IMR-90 (cell line): ENCODE data around the gene SMAD4. TPM values are rescaled to one million over a fixed set of nuclear protein-coding genes. Genes with fewer than 3 reads are reported as not detected.

Experiments
- ATAC-seq: fragments of 200-7000 bp; cut with Tn5 transposase; 2 replicates; pipeline ENCODE4 v1.9.1; 2020; ENCODE audit warnings: low read depth, mild to moderate bottlenecking, moderate library complexity
- BruUV-seq: library from RNA; stranded (reverse); fragments of 400-500 nt; replicated peaks from 2 replicates; lab custom pipeline; 2021; lab: Mats Ljungman, UMichigan
- CTCF ChIA-PET: fragments of 300-600 bp; formaldehyde crosslinking; extraction: SDS; loops from one replicate; lab custom pipeline; 2021; ENCODE audit warnings: antibody characterized with exemption; lab: Yijun Ruan, JAX
- POLR2A ChIA-PET: fragments of 300-600 bp; sonication (Branson Sonifier 250); formaldehyde crosslinking; loops from one replicate; lab custom pipeline; 2022; ENCODE audit warnings: antibody characterized with exemption; ENCODE audit not compliant: unreplicated experiment; lab: Charles Lee
- DNase-seq: peaks from one replicate; pipeline ENCODE4 v3.0.0; 2013
- H2AFZ ChIP-seq: replicated peaks from 2 replicates; pipeline ENCODE3; 2013; ENCODE audit warnings: low read length, mild to moderate bottlenecking; ENCODE audit not compliant: poor library complexity
- H2AK5ac ChIP-seq: 2 replicates; pipeline ENCODE4 v1.6.1; 2013; ENCODE audit warnings: low read depth, low read length, inconsistent platforms
- H2AK9ac ChIP-seq: replicated peaks from 2 replicates; pipeline ENCODE3; 2013; ENCODE audit warnings: mild to moderate bottlenecking, low read depth, low read length, moderate library complexity; ENCODE audit not compliant: poor library complexity
- H2BK120ac ChIP-seq: 2 replicates; pipeline ENCODE4 v1.6.1; 2013; ENCODE audit warnings: low read depth, low read length, inconsistent platforms
- H2BK15ac ChIP-seq: 3 replicates; pipeline ENCODE4 v1.6.1; 2013; ENCODE audit warnings: low read depth, low read length, inconsistent platforms
- H2BK20ac ChIP-seq: 2 replicates; pipeline ENCODE4 v1.6.1; 2013; ENCODE audit warnings: low read depth, mild to moderate bottlenecking, inconsistent platforms, low read length, moderate library complexity
- H2BK5ac ChIP-seq: 2 replicates; pipeline ENCODE4 v1.6.1; 2013; ENCODE audit warnings: mild to moderate bottlenecking, low read depth, low read length, inconsistent platforms; ENCODE audit not compliant: poor library complexity, severe bottlenecking
- H3K14ac ChIP-seq: replicated peaks from 2 replicates; pipeline ENCODE4 v1.6.1; 2013; ENCODE audit warnings: low read depth, low read length, inconsistent platforms
- H3K18ac ChIP-seq: 2 replicates; pipeline ENCODE4 v1.6.1; 2013; ENCODE audit warnings: low read depth, low read length, control low read depth
- H3K23ac ChIP-seq: 2 replicates; pipeline ENCODE4 v1.6.1; 2013; ENCODE audit warnings: low read depth, low read length, inconsistent platforms
- H3K27ac ChIP-seq: 2 replicates; pipeline ENCODE4 v1.5.1; 2013; ENCODE audit warnings: mild to moderate bottlenecking, control low read depth, low read length; ENCODE audit not compliant: insufficient read depth
- H3K27me3 ChIP-seq: 2 replicates; pipeline ENCODE4 v1.6.1; 2013; ENCODE audit warnings: low read length; ENCODE audit not compliant: control insufficient read depth, insufficient read depth
- H3K36me3 ChIP-seq: 2 replicates; pipeline ENCODE4 v1.6.1; 2013; ENCODE audit warnings: low read length, mixed read lengths; ENCODE audit not compliant: control insufficient read depth, insufficient read depth
- H3K4ac ChIP-seq: 2 replicates; pipeline ENCODE4 v1.6.1; 2013; ENCODE audit warnings: low read depth, low read length, inconsistent platforms
- H3K4me1 ChIP-seq: 2 replicates; pipeline ENCODE4 v1.6.1; 2013; ENCODE audit warnings: low read length, mixed read lengths; ENCODE audit not compliant: control insufficient read depth, insufficient read depth
- H3K4me2 ChIP-seq: 2 replicates; pipeline ENCODE4 v1.6.1; 2013; ENCODE audit warnings: low read depth, mild to moderate bottlenecking, control low read depth, low read length, moderate library complexity
- H3K4me3 ChIP-seq: 2 replicates; pipeline ENCODE4 v1.5.1; 2013; ENCODE audit warnings: low read depth, mild to moderate bottlenecking, control low read depth, low read length, moderate library complexity; ENCODE audit not compliant: insufficient read depth
- H3K56ac ChIP-seq: 2 replicates; pipeline ENCODE4 v1.6.1; 2013; ENCODE audit warnings: low read length, inconsistent platforms; ENCODE audit not compliant: insufficient read depth; ENCODE audit errors: extremely low read depth
- H3K79me1 ChIP-seq, 2 experiments: 2 replicates each; pipeline ENCODE4 v1.6.1; 2013; ENCODE audit warnings: low read length in 2 of 2, inconsistent platforms in 1 of 2, low read depth in 1 of 2
- H3K9ac ChIP-seq: 2 replicates; pipeline ENCODE4 v1.6.1; 2013; ENCODE audit warnings: low read depth, low read length, control low read depth
- H3K9me1 ChIP-seq: 2 replicates; pipeline ENCODE4 v1.6.1; 2013; ENCODE audit warnings: low read length, inconsistent platforms; ENCODE audit not compliant: insufficient read depth
- H3K9me3 ChIP-seq: 2 replicates; pipeline ENCODE4 v1.6.1; 2013; ENCODE audit warnings: low read length; ENCODE audit not compliant: control insufficient read depth, insufficient read depth
- H4K20me1 ChIP-seq: 2 replicates; pipeline ENCODE4 v1.6.1; 2013; ENCODE audit warnings: low read length, inconsistent platforms; ENCODE audit not compliant: insufficient read depth
- H4K5ac ChIP-seq: 2 replicates; pipeline ENCODE4 v1.6.1; 2013; ENCODE audit warnings: mild to moderate bottlenecking, low read depth, low read length, control low read depth
- H4K8ac ChIP-seq, 2 experiments: 2 replicates each; pipeline ENCODE4 v1.6.1; 2013; ENCODE audit warnings: low read depth in 2 of 2, low read length in 2 of 2, control low read depth in 1 of 2, inconsistent platforms in 1 of 2
- H4K91ac ChIP-seq: 2 replicates; pipeline ENCODE4 v1.6.1; 2013; ENCODE audit warnings: low read depth, low read length, inconsistent platforms; ENCODE audit not compliant: insufficient read depth
- MAZ ChIP-seq: IDR thresholded peaks from 2 replicates; pipeline ENCODE4 v1.6.1; 2012; ENCODE audit warnings: low read depth, mild to moderate bottlenecking, low read length, improper control_type of control experiment, moderate library complexity, borderline replicate concordance
- WGBS, 2 experiments: methylation state at CpG; one replicate each; pipeline versions ENCODE4 v1.1.5 to v1.1.7; 2013; ENCODE audit warnings: missing lambda C conversion rate in 2 of 2; ENCODE audit not compliant: insufficient read length in 1 of 2; ENCODE audit errors: extremely low coverage in 2 of 2; 5-methylcytosine and 5-hydroxymethylcytosine counted together
- dilution Hi-C: fragments of 300-500 bp; cut with HindIII; formaldehyde crosslinking; loops from one replicate; pipeline ENCODE4 v1.14.3; 2018; ENCODE audit warnings: low sequenced_read_pairs; ENCODE audit not compliant: unreplicated experiment
- in situ Hi-C: fragments of 300-500 bp; cut with MboI; formaldehyde crosslinking; loops from 3 replicates; pipeline ENCODE4 v1.14.3; 2019; ENCODE audit warnings: low sequenced_read_pairs, inconsistent platforms, mixed read lengths
- intact Hi-C: fragments of 100-400 bp; cut with micrococcal nuclease; formaldehyde crosslinking; loops from 2 replicates; pipeline ENCODE4 v1.10.0; 2022
- polyA plus RNA-seq, 3 experiments: library from polyadenylated mRNA; depleted of rRNA; stranded (reverse); fragments of >200 nt; gene quantifications; 2 replicates each; pipeline ENCODE4 v1.2.3, GENCODE V29; 2012; ENCODE audit warnings: low replicate concordance in 1 of 3
- total RNA-seq: library from RNA; depleted of rRNA; stranded (reverse); fragments of >200 nt; gene quantifications from 2 replicates; pipeline ENCODE4 v1.2.3, GENCODE V29; 2012

Gene SMAD4
- total and polyA plus RNA-seq, 2 of the 4 experiments (the other 2 are of a cell fraction) = 57.6 to 145 TPM

GRCh38 chr18:51037230-51037629 is 7.2 kb downstream of the SMAD4 start:
- H3K4me3 ChIP-seq = no peak overlapping the region
- H3K79me1 ChIP-seq = peaks cover 8 to 54% of the 10 kb centered on the region in 2 experiments
- H3K36me3 ChIP-seq = peaks cover 3% of the 10 kb centered on the region
- no peak overlapping the region for H2BK120ac ChIP-seq
- H3K27ac ChIP-seq = no peak overlapping the region
- H3K27me3 ChIP-seq = no peaks in the 10 kb centered on the region
- in situ Hi-C loops = loop anchor here (25.0 kb wide), 1 partner anchor 750 kb away; the partner anchor contains the start of genes CXXC1 and MBD1
- dilution Hi-C loops = no loop called here
- H3K4me2 ChIP-seq = no peak overlapping the region
- H3K9me1 ChIP-seq = 0 out of 2 replicates have a peak, but pooled peaks cover 3% of the 10 kb centered on the region
- ChIA-PET POLR2A (no interaction called here), CTCF (interaction anchor here (0.6 kb wide), 1 partner anchor 37 kb away, joined by 9 read pairs; no protein-coding TSS in a partner anchor)
- no peak overlapping the region for H4K5ac ChIP-seq
- H2BK5ac ChIP-seq = no peak overlapping the region
- no CpG with 5 or more reads among the region's 2 CpGs for WGBS, 2 experiments
- H4K91ac ChIP-seq = no peak overlapping the region
- H4K20me1 ChIP-seq = peaks cover 94% of the 10 kb centered on the region
- DNase-seq (no peak), ATAC-seq (no peak)
- H2AK5ac ChIP-seq = no peak overlapping the region
- H2AFZ ChIP-seq = no peak overlapping the region
- H2BK15ac ChIP-seq = no peak overlapping the region
- peaks cover 6% of the 10 kb centered on the region for H3K4me1 ChIP-seq
- no peak overlapping the region for H4K8ac ChIP-seq
- TF ChIP-seq MAZ = no peak
- no peak overlapping the region for H3K23ac ChIP-seq
- no peak overlapping the region for H3K9ac ChIP-seq
- no peak overlapping the region for H2AK9ac ChIP-seq
- no peak overlapping the region for H2BK20ac ChIP-seq
- no peak overlapping the region for H3K4ac ChIP-seq
- H3K18ac ChIP-seq = no peak overlapping the region
- no TSS peak for BruUV-seq
- no peak overlapping the region for H3K56ac ChIP-seq
- no peaks in the 10 kb centered on the region for H3K9me3 ChIP-seq
- H3K14ac ChIP-seq = no peak overlapping the region
- intact Hi-C loops = no loop called here
